Astrocyte (in vitro differentiated cells and primary cell): ENCODE measurements around the gene MEGF8. TPM values are rescaled to one million over a fixed set of nuclear protein-coding genes. Genes with fewer than 3 reads are reported as not detected.

Experiments used
- DNase-seq: peaks from one replicate; pipeline ENCODE4 v3.0.0-alpha.2; 2010; ENCODE audit warnings: low read depth
- FAIRE-seq: peaks from 2 replicates; lab custom pipeline; 2011; peaks lifted over from hg19 to GRCh38; lab: Jason Lieb, UNC
- H2AFZ ChIP-seq: 2 replicates; pipeline ENCODE4 v1.6.0; 2012; ENCODE audit warnings: low read depth, low read length, inconsistent platforms
- H3K27ac ChIP-seq: 2 replicates; pipeline ENCODE4 v1.5.1; 2011; ENCODE audit warnings: low read depth, low read length, inconsistent platforms
- H3K27me3 ChIP-seq: 2 replicates; pipeline ENCODE4 v1.6.0; 2011; ENCODE audit warnings: low read length, inconsistent platforms; ENCODE audit not compliant: insufficient read depth
- H3K36me3 ChIP-seq: 2 replicates; pipeline ENCODE4 v1.5.1; 2011; ENCODE audit warnings: low read length, inconsistent platforms; ENCODE audit not compliant: insufficient read depth
- H3K4me1 ChIP-seq: 2 replicates; pipeline ENCODE4 v1.5.1; 2011; ENCODE audit warnings: low read length, inconsistent platforms; ENCODE audit not compliant: insufficient read depth
- H3K4me2 ChIP-seq: 2 replicates; pipeline ENCODE4 v1.6.0; 2012; ENCODE audit warnings: low read length, inconsistent platforms
- H3K4me3 ChIP-seq: 2 replicates; pipeline ENCODE4 v1.5.1; 2011; ENCODE audit warnings: low read depth, mild to moderate bottlenecking, low read length, inconsistent platforms; ENCODE audit not compliant: insufficient read depth
- H3K79me2 ChIP-seq: 2 replicates; pipeline ENCODE4 v1.6.0; 2012; ENCODE audit warnings: mild to moderate bottlenecking, low read length, inconsistent platforms; ENCODE audit not compliant: insufficient read depth
- H3K9ac ChIP-seq: 2 replicates; pipeline ENCODE4 v1.6.0; 2012; ENCODE audit warnings: mild to moderate bottlenecking, low read length, inconsistent platforms
- H3K9me3 ChIP-seq: 2 replicates; pipeline ENCODE4 v1.5.1; 2012; ENCODE audit warnings: low read depth, mild to moderate bottlenecking, low read length, inconsistent platforms; ENCODE audit not compliant: insufficient read depth
- H4K20me1 ChIP-seq: 2 replicates; pipeline ENCODE4 v1.6.0; 2012; ENCODE audit warnings: low read length, inconsistent platforms; ENCODE audit not compliant: insufficient read depth
- H3K27ac Mint-ChIP-seq: one replicate; pipeline ENCODE4 v1.8.0; 2021; ENCODE audit warnings: mild to moderate bottlenecking, mixed read lengths; ENCODE audit not compliant: unreplicated experiment
- H3K27me3 Mint-ChIP-seq: one replicate; pipeline ENCODE4 v1.8.0; 2021; ENCODE audit warnings: low read depth, mixed read lengths; ENCODE audit not compliant: unreplicated experiment
- H3K36me3 Mint-ChIP-seq: one replicate; pipeline ENCODE4 v1.8.0; 2021; ENCODE audit warnings: low read depth, mixed read lengths; ENCODE audit not compliant: unreplicated experiment
- H3K4me1 Mint-ChIP-seq: one replicate; pipeline ENCODE4 v1.8.0; 2021; ENCODE audit warnings: low read depth, mixed read lengths; ENCODE audit not compliant: unreplicated experiment
- H3K4me3 Mint-ChIP-seq: one replicate; pipeline ENCODE4 v1.8.0; 2021; ENCODE audit warnings: mild to moderate bottlenecking, moderate library complexity, mixed read lengths; ENCODE audit not compliant: unreplicated experiment
- H3K9me3 Mint-ChIP-seq: one replicate; pipeline ENCODE4 v1.8.0; 2021; ENCODE audit warnings: mild to moderate bottlenecking, mixed read lengths; ENCODE audit not compliant: unreplicated experiment
- EZH2 ChIP-seq: IDR thresholded peaks from 2 replicates; pipeline ENCODE4 v1.6.1; 2012; ENCODE audit warnings: mild to moderate bottlenecking, low read length, inconsistent platforms; ENCODE audit not compliant: insufficient read depth
- total RNA-seq: library from RNA; stranded (reverse); gene quantifications from 2 replicates; pipeline ENCODE4 v1.2.1, GENCODE V29; 2021
- TF ChIP-seq, protein P1 (sequence below): IDR thresholded peaks from 2 replicates; pipeline ENCODE4 v1.5.1; 2011; ENCODE audit warnings: low read depth, mild to moderate bottlenecking, inconsistent platforms, low read length, moderate library complexity; ENCODE audit not compliant: insufficient read depth

MEGF8 gene
- total RNA-seq, 1 donor from 2014 or later: 42.0 TPM

DNA sequence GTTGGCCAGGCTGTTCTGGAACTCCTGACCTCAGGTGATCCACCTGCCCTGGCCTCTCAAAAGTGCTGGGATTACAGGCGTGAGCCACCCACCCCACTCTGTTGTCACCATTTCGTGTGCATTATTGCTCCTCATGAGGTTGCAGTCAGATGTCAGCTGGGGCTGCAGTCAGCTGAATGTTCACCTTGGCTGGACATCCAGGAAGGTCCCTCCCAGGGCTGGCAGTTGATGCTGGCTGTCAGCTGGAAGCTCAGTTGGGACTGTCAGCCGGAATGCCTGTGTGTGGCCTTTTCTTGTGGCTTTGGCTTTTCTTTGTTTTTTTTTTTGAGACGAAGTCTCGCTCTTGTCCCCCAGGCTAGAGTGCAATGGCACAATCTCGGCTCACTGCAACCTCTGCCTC, 6.6 kb downstream of the MEGF8 start:
- Histone ChIP-seq H3K9ac (no peak overlapping the region), H4K20me1 (peaks cover 55% of the 10 kb centered on the region), H3K9me3 (no peaks in the 10 kb centered on the region), H3K27ac (no peak overlapping the region), H3K4me2 (no peak overlapping the region), H3K36me3 (no peaks in the 10 kb centered on the region), H3K4me1 (no peaks in the 10 kb centered on the region), H3K27me3 (no peaks in the 10 kb centered on the region), H3K79me2 (peaks cover 38% of the 10 kb centered on the region), H2AFZ (no peak overlapping the region), H3K4me3 (no peak overlapping the region)
- Mint-ChIP-seq H3K36me3 (peaks cover 3% of the 10 kb centered on the region), H3K4me3 (no peak overlapping the region), H3K4me1 (peaks cover 15% of the 10 kb centered on the region), H3K27me3 (no peaks in the 10 kb centered on the region), H3K9me3 (no peaks in the 10 kb centered on the region), H3K27ac (no peak overlapping the region)
- DNase-seq (no peak), FAIRE-seq (no peak)
- no peak for TF ChIP-seq EZH2
- TF ChIP-seq, protein P1, sequence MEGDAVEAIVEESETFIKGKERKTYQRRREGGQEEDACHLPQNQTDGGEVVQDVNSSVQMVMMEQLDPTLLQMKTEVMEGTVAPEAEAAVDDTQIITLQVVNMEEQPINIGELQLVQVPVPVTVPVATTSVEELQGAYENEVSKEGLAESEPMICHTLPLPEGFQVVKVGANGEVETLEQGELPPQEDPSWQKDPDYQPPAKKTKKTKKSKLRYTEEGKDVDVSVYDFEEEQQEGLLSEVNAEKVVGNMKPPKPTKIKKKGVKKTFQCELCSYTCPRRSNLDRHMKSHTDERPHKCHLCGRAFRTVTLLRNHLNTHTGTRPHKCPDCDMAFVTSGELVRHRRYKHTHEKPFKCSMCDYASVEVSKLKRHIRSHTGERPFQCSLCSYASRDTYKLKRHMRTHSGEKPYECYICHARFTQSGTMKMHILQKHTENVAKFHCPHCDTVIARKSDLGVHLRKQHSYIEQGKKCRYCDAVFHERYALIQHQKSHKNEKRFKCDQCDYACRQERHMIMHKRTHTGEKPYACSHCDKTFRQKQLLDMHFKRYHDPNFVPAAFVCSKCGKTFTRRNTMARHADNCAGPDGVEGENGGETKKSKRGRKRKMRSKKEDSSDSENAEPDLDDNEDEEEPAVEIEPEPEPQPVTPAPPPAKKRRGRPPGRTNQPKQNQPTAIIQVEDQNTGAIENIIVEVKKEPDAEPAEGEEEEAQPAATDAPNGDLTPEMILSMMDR: no peak

DNA sequence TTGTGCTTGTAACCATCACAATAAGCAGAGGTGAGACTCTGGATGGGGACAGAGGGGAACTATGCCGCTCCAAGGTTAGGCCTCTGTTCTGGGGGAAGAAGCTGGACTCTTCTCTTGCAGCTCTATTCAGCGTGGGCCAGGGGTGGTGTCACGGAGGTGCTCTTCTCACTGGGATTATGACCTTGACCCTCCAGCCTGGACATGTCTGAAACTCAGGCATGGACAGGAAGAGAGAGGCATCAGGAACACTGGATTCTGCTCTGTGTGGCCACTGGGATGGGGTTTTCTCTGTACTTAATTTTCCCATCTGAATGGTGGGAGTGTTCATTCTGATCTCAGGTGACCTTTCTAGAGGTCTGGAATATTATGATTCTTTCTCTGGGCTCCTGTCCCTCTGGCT, 7.6 kb downstream of the MEGF8 start:
- Mint-ChIP-seq H3K4me3 (no peak overlapping the region), H3K4me1 (peaks cover 9% of the 10 kb centered on the region), H3K27ac (no peak overlapping the region), H3K36me3 (peaks cover 3% of the 10 kb centered on the region), H3K9me3 (no peaks in the 10 kb centered on the region), H3K27me3 (no peaks in the 10 kb centered on the region)
- H3K36me3 ChIP-seq: no peaks in the 10 kb centered on the region
- peaks cover 46% of the 10 kb centered on the region for H4K20me1 ChIP-seq
- FAIRE-seq: no peak
- H3K27me3 ChIP-seq: no peaks in the 10 kb centered on the region
- TF ChIP-seq EZH2: no peak
- TF ChIP-seq, protein P1: no peak
- no peaks in the 10 kb centered on the region for H3K9me3 ChIP-seq
- DNase-seq: no peak
- H3K4me3 ChIP-seq: no peak overlapping the region
- H2AFZ ChIP-seq: no peak overlapping the region
- H3K4me1 ChIP-seq: no peaks in the 10 kb centered on the region
- no peak overlapping the region for H3K4me2 ChIP-seq
- H3K27ac ChIP-seq: no peak overlapping the region
- peaks cover 28% of the 10 kb centered on the region for H3K79me2 ChIP-seq
- no peak overlapping the region for H3K9ac ChIP-seq

DNA sequence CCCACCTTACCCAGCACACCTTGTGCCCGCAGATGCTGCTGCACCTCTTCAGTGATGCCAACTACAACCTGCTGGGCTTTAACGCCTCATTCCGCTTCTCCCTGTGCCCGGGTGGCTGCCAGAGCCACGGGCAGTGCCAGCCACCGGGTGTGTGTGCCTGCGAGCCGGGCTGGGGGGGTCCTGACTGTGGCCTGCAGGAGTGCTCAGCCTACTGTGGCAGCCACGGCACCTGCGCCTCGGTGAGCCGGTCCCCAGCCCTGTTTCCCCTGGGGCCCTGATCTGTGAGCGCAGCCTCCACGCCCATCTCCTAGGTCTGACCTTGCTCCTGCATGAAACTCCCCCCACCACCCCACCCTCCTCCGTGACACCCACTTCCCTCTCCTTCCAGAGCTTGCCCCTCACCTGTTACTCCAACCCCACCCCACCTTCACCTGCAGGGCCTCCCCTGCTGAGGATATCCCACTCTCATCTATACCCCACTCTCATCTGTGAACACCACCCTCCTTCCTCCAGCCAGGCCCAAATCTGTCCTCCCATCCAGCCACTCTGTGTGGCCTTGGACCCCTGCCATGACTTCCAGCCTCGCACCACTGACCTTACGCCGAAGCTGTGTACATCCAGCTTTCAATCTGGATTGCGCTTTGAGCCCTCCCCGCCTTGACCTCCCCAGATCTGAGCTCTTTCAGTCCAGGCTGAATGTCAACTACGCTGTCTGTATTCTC, 8.7 kb downstream of the MEGF8 start:
- Histone ChIP-seq H3K4me3 (no peak overlapping the region), H3K36me3 (no peaks in the 10 kb centered on the region), H4K20me1 (peaks cover 35% of the 10 kb centered on the region), H3K9ac (no peak overlapping the region), H2AFZ (no peak overlapping the region), H3K79me2 (peaks cover 18% of the 10 kb centered on the region), H3K27me3 (no peaks in the 10 kb centered on the region), H3K27ac (no peak overlapping the region), H3K4me1 (no peaks in the 10 kb centered on the region), H3K4me2 (no peak overlapping the region), H3K9me3 (no peaks in the 10 kb centered on the region)
- Mint-ChIP-seq H3K36me3 (peaks cover 6% of the 10 kb centered on the region), H3K9me3 (no peaks in the 10 kb centered on the region), H3K4me1 (peaks cover 7% of the 10 kb centered on the region), H3K27me3 (no peaks in the 10 kb centered on the region), H3K4me3 (no peak overlapping the region), H3K27ac (no peak overlapping the region)
- DNase-seq: no peak
- TF ChIP-seq, protein P1: no peak
- TF ChIP-seq EZH2: no peak
- no peak for FAIRE-seq
